ENCODE measurements around the gene REG1B.

- TF ChIP-seq, protein P1, sequence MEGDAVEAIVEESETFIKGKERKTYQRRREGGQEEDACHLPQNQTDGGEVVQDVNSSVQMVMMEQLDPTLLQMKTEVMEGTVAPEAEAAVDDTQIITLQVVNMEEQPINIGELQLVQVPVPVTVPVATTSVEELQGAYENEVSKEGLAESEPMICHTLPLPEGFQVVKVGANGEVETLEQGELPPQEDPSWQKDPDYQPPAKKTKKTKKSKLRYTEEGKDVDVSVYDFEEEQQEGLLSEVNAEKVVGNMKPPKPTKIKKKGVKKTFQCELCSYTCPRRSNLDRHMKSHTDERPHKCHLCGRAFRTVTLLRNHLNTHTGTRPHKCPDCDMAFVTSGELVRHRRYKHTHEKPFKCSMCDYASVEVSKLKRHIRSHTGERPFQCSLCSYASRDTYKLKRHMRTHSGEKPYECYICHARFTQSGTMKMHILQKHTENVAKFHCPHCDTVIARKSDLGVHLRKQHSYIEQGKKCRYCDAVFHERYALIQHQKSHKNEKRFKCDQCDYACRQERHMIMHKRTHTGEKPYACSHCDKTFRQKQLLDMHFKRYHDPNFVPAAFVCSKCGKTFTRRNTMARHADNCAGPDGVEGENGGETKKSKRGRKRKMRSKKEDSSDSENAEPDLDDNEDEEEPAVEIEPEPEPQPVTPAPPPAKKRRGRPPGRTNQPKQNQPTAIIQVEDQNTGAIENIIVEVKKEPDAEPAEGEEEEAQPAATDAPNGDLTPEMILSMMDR (IDR thresholded peaks at IDR 0.05), result no peak
- no peak for TF ChIP-seq EZH2phosphoT487 (IDR thresholded peaks at IDR 0.05)
These were observed 4.1 kb downstream of the REG1B start for GRCh38 chr2:79083597-79084251.
